Measurements from ENCODE around the gene MED16. TPM values are rescaled to one million over a fixed set of nuclear protein-coding genes. Genes with fewer than 3 reads are reported as not detected.

The MED16 gene
- total RNA-seq, 3 donors from 2014 or later, result 14.9 to 33.1 (median 32.8) TPM

DNA sequence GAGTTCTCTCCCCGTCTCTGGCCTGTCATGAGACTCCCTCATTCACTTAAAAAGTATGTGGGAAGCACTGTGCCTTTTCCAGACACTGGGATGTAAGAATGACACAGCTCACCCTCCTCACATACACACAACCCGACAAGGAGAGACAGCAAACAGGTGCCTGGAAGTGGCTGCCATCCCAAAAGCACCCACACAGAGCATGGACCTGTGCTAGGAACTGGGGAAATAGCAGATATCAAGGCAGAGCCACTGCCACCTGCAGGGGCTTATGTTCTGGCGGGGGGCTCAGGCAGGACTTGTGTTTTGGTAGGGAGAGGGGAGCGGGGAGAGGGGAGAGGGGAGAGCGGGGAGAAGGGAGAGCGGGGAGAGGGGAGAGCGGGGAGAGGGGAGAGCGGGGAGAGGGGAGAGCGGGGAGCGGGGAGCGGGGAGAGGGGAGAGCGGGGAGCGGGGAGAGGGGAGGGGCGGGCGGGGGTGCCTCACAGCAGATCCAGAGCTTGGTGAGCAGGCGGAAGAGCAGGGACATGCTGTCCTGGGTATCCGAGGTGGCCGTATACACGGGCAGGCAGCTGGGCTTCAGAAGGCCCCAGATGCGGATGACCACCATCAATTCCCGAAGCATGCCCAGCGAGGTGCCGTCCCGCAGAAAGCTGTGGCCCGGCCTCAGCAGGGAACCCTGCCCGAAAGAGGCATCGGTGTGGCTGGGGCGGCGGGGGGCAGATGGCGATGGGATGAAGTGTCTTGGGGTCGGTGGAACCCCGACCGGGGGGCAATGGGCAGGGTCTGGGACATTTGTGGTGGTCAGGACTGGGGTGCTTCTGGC is 21.3 kb downstream of the MED16 start:
- Histone ChIP-seq H3K4me3 (no peak overlapping the region), H3K4me1 (no peaks in the 10 kb centered on the region), H3K27me3 (no peaks in the 10 kb centered on the region), H3K9me3 (no peaks in the 10 kb centered on the region), H3K27ac (peak overlapping the region; percentile 4 to 74), H3K36me3 (no peaks in the 10 kb centered on the region)
- intact Hi-C loops (cut with DNase I; ENCODE audit: low total_unique reads), result no loop called here
- TF ChIP-seq, protein P1, sequence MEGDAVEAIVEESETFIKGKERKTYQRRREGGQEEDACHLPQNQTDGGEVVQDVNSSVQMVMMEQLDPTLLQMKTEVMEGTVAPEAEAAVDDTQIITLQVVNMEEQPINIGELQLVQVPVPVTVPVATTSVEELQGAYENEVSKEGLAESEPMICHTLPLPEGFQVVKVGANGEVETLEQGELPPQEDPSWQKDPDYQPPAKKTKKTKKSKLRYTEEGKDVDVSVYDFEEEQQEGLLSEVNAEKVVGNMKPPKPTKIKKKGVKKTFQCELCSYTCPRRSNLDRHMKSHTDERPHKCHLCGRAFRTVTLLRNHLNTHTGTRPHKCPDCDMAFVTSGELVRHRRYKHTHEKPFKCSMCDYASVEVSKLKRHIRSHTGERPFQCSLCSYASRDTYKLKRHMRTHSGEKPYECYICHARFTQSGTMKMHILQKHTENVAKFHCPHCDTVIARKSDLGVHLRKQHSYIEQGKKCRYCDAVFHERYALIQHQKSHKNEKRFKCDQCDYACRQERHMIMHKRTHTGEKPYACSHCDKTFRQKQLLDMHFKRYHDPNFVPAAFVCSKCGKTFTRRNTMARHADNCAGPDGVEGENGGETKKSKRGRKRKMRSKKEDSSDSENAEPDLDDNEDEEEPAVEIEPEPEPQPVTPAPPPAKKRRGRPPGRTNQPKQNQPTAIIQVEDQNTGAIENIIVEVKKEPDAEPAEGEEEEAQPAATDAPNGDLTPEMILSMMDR (IDR thresholded peaks at IDR 0.05), result no peak
- TF ChIP-seq POLR2A (IDR thresholded peaks at IDR 0.05) (no peak), POLR2AphosphoS5 (IDR thresholded peaks at IDR 0.05) (no peak)
- no peak for DNase-seq (ENCODE audit: low spot score in 2 of 2)

DNA sequence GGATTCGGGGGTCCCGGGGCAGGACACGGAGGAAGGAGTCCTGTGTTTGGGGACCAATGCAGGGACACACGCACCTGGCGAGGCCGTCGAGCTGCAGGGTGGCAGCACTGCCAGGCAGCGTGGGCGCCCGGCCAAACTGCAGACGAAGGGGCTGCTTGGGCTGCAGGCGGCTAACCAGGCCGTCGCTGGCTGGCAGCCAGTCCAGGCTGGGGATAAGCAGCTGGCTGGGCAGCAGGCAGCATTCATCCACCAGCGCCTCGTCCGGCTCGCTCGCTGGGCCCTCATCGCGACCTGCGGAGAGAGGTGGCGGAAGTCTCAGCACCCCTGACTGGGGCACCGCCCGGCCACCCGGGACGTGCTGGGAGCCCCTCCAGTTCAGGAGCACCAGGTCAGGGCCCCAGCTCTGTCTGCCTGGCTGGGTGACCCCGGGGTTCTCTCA is 22.0 kb downstream of the MED16 start:
- no peak for TF ChIP-seq POLR2AphosphoS5 (IDR thresholded peaks at IDR 0.05)
- TF ChIP-seq, protein P1 (IDR thresholded peaks at IDR 0.05), result no peak
- TF ChIP-seq POLR2A (IDR thresholded peaks at IDR 0.05), result no peak
- no peaks in the 10 kb centered on the region for H3K27me3 ChIP-seq
- H3K27ac ChIP-seq, result peak overlapping the region in 1 of 2 donors; percentile 19
- no peaks in the 10 kb centered on the region for H3K36me3 ChIP-seq
- intact Hi-C loops (cut with DNase I; ENCODE audit: low total_unique reads), result no loop called here
- no peaks in the 10 kb centered on the region for H3K4me1 ChIP-seq
- no peaks in the 10 kb centered on the region for H3K9me3 ChIP-seq
- H3K4me3 ChIP-seq, result no peak overlapping the region
- DNase-seq (ENCODE audit: low spot score in 2 of 2), result no peak

DNA sequence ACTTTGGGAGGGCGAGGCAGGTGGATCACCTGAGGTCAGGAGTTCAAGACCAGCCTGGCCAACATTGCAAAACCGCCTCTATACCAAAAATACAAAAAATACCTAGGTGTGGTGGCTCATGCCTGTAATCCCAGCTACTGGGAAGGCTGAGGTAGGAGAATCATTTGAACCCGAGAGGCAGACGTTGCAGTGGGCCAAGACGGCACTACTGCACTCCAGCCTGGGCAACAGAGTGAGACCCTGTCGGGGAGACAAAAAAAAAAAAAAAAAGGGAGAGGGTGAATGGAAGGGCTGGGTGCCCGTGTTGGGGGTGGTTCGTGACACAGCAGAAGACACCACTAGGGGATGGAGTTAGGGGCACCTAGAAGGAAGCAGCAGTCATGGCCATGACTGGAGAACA is 22.7 kb downstream of the MED16 start:
- H3K36me3 ChIP-seq, result no peaks in the 10 kb centered on the region
- H3K27ac ChIP-seq, result peak overlapping the region; percentile 87 to 93
- no peaks in the 10 kb centered on the region for H3K9me3 ChIP-seq
- no peak for DNase-seq (ENCODE audit: low spot score in 2 of 2)
- TF ChIP-seq POLR2A (IDR thresholded peaks at IDR 0.05) (no peak), POLR2AphosphoS5 (IDR thresholded peaks at IDR 0.05) (no peak)
- TF ChIP-seq, protein P1 (IDR thresholded peaks at IDR 0.05), result no peak
- no peaks in the 10 kb centered on the region for H3K27me3 ChIP-seq
- no peaks in the 10 kb centered on the region for H3K4me1 ChIP-seq
- intact Hi-C loops (cut with DNase I; ENCODE audit: low total_unique reads), result no loop called here
- no peak overlapping the region for H3K4me3 ChIP-seq

DNA sequence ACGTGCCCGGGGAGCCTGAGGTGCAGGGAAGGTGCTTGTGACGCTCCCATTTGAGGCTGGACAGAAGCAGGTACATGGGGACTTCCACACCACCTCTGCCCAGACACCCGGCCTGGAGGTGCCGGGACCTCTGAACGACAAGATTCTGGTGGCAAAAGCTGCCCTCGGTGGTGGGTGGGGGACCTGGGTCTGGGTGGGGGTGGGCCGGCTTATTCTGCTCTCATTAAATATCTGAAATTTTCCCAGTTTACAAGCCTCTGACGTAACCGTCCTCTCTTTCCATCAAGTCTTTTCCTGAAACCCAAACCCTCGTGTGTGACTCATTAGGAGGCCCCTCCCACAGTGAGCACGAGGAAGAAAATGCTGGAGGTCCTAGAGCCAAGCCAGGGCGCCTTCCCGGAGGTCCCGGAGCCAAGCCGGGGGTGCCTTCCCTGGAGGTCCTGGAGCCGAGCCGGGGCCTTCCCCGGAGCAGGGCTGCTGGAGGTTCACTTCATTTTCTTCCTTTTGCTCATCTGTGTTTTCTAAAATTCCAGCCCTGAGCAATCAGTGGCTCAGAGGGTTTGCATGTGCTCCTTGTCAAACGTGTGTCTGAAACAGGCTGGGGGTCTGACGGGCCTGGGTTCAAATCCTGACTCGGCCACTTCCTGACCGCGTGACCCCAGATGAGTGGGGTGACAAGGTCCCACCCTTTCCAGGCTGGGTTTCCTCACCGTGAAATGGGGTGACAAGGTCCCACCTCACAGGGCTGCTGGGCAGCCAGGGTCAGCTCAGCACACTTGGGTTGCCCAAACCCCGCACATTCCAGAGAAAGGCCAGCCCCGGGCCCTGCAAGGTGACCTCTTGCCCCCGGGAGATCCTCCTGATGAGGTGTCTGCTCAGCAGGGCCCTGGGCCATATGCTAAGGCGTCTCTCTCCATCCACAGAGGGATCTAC is 23.5 kb downstream of the MED16 start:
- no peaks in the 10 kb centered on the region for H3K9me3 ChIP-seq
- no peaks in the 10 kb centered on the region for H3K36me3 ChIP-seq
- TF ChIP-seq, protein P1 (IDR thresholded peaks at IDR 0.05), result no peak
- TF ChIP-seq POLR2AphosphoS5 (IDR thresholded peaks at IDR 0.05), result peak; percentile 30 to 32 (median 31)
- no peaks in the 10 kb centered on the region for H3K27me3 ChIP-seq
- H3K4me1 ChIP-seq, result no peaks in the 10 kb centered on the region
- peak overlapping the region; percentile 87 to 93 for H3K27ac ChIP-seq
- intact Hi-C loops (cut with DNase I; ENCODE audit: low total_unique reads), result no loop called here
- DNase-seq (ENCODE audit: low spot score in 2 of 2), result no peak
- H3K4me3 ChIP-seq, result no peak overlapping the region
